Measurements from ENCODE around the gene APBB2. TPM values are rescaled to one million over a fixed set of nuclear protein-coding genes. Genes with fewer than 3 reads are reported as not detected.

APBB2 gene
- total and polyA plus RNA-seq, 2 experiments from 2014 or later, result 35.8 to 74.8 TPM

DNA sequence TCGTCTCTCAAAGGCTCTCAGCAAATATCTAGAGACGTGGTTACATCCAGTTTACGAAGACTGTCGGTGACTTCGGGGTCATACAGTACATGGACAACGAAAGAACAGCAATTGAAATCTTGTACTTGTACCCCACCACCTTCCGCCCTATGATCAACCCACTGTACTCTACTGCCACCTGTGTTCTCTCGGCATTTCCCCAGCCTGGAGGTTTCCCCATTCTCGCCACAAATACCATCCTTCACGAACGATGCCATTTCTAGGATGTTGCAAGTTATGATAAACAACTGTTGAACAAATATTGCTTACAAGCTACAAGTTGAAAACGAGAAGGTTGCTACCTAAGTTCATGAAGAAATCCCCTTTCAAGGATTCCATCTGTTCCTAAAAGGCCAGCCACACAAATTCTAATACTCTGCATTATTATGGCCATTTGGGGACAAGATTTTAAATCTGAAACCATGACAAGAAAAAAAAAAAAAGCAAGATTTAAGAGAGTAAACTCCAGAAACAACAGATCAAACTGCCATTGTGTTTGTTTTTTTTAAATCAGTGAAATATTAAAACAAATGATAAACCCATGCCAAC is 1.6 kb downstream of the APBB2 start:
- Mint-ChIP-seq H3K36me3 (ENCODE audit: low read depth) (no peaks in the 10 kb centered on the region), H3K27ac (no peak overlapping the region), H3K4me1 (peaks cover 46% of the 10 kb centered on the region), H3K9me3 (no peaks in the 10 kb centered on the region), H3K27me3 (ENCODE audit: insufficient read depth, low read depth, poor library complexity) (peaks cover 27% of the 10 kb centered on the region), H3K4me3 (peak overlapping the region; percentile 88)
- TF ChIP-seq, protein P1, sequence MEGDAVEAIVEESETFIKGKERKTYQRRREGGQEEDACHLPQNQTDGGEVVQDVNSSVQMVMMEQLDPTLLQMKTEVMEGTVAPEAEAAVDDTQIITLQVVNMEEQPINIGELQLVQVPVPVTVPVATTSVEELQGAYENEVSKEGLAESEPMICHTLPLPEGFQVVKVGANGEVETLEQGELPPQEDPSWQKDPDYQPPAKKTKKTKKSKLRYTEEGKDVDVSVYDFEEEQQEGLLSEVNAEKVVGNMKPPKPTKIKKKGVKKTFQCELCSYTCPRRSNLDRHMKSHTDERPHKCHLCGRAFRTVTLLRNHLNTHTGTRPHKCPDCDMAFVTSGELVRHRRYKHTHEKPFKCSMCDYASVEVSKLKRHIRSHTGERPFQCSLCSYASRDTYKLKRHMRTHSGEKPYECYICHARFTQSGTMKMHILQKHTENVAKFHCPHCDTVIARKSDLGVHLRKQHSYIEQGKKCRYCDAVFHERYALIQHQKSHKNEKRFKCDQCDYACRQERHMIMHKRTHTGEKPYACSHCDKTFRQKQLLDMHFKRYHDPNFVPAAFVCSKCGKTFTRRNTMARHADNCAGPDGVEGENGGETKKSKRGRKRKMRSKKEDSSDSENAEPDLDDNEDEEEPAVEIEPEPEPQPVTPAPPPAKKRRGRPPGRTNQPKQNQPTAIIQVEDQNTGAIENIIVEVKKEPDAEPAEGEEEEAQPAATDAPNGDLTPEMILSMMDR (conservative IDR thresholded peaks at IDR 0.05; ENCODE audit: low read depth in 2 of 2), result peak; percentile 63 to 90
- TF ChIP-seq ZNF331 (CRISPR knock-in tag; IDR thresholded peaks at IDR 0.05; ENCODE audit: low read depth), result no peak
- H3K4me2 ChIP-seq, result peak overlapping the region; percentile 87
- no peaks in the 10 kb centered on the region for H3K9me2 ChIP-seq (ENCODE audit: insufficient read depth)
- no peak overlapping the region for H3K27ac ChIP-seq (ENCODE audit: low read depth)
- no peak overlapping the region for H2AFZ ChIP-seq
- H3K79me2 ChIP-seq (replicated peaks; ENCODE audit: insufficient read depth), result peaks cover 60% of the 10 kb centered on the region
- peak overlapping the region; percentile 89 for H3K4me3 ChIP-seq
- peaks cover 22% of the 10 kb centered on the region for H4K20me1 ChIP-seq (replicated peaks; ENCODE audit: insufficient read depth)
- H3K4me1 ChIP-seq (ENCODE audit: insufficient read depth), result peaks cover 44% of the 10 kb centered on the region
- peaks cover 13% of the 10 kb centered on the region; the same call in 1 of the 2 replicates for H3K27me3 ChIP-seq (ENCODE audit: insufficient read depth)
- peaks cover 15% of the 10 kb centered on the region; the same call in 1 of the 2 replicates for H3F3A ChIP-seq (replicated peaks; ENCODE audit: low read depth)
- ATAC-seq (no peak), DNase-seq (ENCODE audit: low spot score) (peak; percentile 57)
- H3K36me3 ChIP-seq (ENCODE audit: insufficient read depth), result no peaks in the 10 kb centered on the region

DNA sequence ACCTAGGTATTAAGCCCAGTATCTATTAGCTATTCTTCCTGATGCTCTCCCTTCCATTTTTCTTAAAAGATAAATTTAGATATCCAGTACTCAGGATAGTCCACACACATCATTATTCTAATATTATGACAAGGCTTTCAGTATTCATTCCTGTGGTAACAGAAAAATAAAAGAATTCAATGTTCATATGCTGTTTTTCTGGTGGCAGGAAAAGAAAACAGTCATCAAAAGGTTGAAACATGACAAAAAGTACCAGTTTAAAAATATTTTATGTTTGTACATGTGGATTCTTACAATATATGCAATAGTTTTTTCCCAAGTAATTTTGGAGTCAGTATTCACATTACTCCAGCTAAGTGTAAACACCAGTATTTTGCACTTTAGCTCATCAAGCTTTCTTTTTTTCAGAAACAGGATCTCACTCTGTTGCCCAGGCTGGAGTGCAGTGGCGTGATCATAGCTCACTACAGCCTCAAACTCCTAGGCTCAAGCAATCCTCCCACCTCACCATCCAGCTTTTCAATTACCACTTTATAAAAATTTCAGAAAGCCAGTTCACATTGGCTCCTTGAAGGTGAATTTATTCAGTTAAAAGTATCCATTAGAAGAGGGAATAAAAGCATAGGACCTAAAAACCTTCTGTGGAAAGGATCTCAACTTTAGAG is 2.3 kb downstream of the APBB2 start:
- Histone ChIP-seq H3K4me1 (ENCODE audit: insufficient read depth) (peaks cover 39% of the 10 kb centered on the region), H3K27ac (ENCODE audit: low read depth) (no peak overlapping the region), H3K79me2 (replicated peaks; ENCODE audit: insufficient read depth) (peaks cover 66% of the 10 kb centered on the region), H3F3A (replicated peaks; ENCODE audit: low read depth) (peaks cover 15% of the 10 kb centered on the region; the same call in 1 of the 2 replicates), H3K27me3 (ENCODE audit: insufficient read depth) (peaks cover 13% of the 10 kb centered on the region; the same call in 1 of the 2 replicates), H3K9me2 (ENCODE audit: insufficient read depth) (no peaks in the 10 kb centered on the region), H3K4me3 (peak overlapping the region; percentile 89; the same call in 1 of the 2 replicates), H4K20me1 (replicated peaks; ENCODE audit: insufficient read depth) (peaks cover 29% of the 10 kb centered on the region), H2AFZ (no peak overlapping the region), H3K36me3 (ENCODE audit: insufficient read depth) (no peaks in the 10 kb centered on the region), H3K4me2 (peak overlapping the region; percentile 87; the same call in 1 of the 2 replicates)
- peak overlapping the region; percentile 88 for H3K4me3 Mint-ChIP-seq
- no peaks in the 10 kb centered on the region; the same call in 2 of the 3 replicates for H3K36me3 Mint-ChIP-seq (ENCODE audit: low read depth)
- H3K27me3 Mint-ChIP-seq (ENCODE audit: insufficient read depth, low read depth, poor library complexity), result peaks cover 24% of the 10 kb centered on the region
- peaks cover 42% of the 10 kb centered on the region for H3K4me1 Mint-ChIP-seq
- no peaks in the 10 kb centered on the region for H3K9me3 Mint-ChIP-seq
- ATAC-seq (no peak), DNase-seq (ENCODE audit: low spot score) (no peak)
- no peak overlapping the region for H3K27ac Mint-ChIP-seq
- TF ChIP-seq CREB1 (CRISPR knock-in tag; IDR thresholded peaks at IDR 0.05; ENCODE audit: low read depth) (no peak), EZH2phosphoT487 (IDR thresholded peaks at IDR 0.05; ENCODE audit: unreplicated experiment) (no peak), STAT1 (IDR thresholded peaks at IDR 0.05; ENCODE audit: unreplicated experiment) (no peak)
- TF ChIP-seq, protein P2, sequence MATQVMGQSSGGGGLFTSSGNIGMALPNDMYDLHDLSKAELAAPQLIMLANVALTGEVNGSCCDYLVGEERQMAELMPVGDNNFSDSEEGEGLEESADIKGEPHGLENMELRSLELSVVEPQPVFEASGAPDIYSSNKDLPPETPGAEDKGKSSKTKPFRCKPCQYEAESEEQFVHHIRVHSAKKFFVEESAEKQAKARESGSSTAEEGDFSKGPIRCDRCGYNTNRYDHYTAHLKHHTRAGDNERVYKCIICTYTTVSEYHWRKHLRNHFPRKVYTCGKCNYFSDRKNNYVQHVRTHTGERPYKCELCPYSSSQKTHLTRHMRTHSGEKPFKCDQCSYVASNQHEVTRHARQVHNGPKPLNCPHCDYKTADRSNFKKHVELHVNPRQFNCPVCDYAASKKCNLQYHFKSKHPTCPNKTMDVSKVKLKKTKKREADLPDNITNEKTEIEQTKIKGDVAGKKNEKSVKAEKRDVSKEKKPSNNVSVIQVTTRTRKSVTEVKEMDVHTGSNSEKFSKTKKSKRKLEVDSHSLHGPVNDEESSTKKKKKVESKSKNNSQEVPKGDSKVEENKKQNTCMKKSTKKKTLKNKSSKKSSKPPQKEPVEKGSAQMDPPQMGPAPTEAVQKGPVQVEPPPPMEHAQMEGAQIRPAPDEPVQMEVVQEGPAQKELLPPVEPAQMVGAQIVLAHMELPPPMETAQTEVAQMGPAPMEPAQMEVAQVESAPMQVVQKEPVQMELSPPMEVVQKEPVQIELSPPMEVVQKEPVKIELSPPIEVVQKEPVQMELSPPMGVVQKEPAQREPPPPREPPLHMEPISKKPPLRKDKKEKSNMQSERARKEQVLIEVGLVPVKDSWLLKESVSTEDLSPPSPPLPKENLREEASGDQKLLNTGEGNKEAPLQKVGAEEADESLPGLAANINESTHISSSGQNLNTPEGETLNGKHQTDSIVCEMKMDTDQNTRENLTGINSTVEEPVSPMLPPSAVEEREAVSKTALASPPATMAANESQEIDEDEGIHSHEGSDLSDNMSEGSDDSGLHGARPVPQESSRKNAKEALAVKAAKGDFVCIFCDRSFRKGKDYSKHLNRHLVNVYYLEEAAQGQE (IDR thresholded peaks at IDR 0.05; ENCODE audit: unreplicated experiment), result no peak
- TF ChIP-seq, protein P3, sequence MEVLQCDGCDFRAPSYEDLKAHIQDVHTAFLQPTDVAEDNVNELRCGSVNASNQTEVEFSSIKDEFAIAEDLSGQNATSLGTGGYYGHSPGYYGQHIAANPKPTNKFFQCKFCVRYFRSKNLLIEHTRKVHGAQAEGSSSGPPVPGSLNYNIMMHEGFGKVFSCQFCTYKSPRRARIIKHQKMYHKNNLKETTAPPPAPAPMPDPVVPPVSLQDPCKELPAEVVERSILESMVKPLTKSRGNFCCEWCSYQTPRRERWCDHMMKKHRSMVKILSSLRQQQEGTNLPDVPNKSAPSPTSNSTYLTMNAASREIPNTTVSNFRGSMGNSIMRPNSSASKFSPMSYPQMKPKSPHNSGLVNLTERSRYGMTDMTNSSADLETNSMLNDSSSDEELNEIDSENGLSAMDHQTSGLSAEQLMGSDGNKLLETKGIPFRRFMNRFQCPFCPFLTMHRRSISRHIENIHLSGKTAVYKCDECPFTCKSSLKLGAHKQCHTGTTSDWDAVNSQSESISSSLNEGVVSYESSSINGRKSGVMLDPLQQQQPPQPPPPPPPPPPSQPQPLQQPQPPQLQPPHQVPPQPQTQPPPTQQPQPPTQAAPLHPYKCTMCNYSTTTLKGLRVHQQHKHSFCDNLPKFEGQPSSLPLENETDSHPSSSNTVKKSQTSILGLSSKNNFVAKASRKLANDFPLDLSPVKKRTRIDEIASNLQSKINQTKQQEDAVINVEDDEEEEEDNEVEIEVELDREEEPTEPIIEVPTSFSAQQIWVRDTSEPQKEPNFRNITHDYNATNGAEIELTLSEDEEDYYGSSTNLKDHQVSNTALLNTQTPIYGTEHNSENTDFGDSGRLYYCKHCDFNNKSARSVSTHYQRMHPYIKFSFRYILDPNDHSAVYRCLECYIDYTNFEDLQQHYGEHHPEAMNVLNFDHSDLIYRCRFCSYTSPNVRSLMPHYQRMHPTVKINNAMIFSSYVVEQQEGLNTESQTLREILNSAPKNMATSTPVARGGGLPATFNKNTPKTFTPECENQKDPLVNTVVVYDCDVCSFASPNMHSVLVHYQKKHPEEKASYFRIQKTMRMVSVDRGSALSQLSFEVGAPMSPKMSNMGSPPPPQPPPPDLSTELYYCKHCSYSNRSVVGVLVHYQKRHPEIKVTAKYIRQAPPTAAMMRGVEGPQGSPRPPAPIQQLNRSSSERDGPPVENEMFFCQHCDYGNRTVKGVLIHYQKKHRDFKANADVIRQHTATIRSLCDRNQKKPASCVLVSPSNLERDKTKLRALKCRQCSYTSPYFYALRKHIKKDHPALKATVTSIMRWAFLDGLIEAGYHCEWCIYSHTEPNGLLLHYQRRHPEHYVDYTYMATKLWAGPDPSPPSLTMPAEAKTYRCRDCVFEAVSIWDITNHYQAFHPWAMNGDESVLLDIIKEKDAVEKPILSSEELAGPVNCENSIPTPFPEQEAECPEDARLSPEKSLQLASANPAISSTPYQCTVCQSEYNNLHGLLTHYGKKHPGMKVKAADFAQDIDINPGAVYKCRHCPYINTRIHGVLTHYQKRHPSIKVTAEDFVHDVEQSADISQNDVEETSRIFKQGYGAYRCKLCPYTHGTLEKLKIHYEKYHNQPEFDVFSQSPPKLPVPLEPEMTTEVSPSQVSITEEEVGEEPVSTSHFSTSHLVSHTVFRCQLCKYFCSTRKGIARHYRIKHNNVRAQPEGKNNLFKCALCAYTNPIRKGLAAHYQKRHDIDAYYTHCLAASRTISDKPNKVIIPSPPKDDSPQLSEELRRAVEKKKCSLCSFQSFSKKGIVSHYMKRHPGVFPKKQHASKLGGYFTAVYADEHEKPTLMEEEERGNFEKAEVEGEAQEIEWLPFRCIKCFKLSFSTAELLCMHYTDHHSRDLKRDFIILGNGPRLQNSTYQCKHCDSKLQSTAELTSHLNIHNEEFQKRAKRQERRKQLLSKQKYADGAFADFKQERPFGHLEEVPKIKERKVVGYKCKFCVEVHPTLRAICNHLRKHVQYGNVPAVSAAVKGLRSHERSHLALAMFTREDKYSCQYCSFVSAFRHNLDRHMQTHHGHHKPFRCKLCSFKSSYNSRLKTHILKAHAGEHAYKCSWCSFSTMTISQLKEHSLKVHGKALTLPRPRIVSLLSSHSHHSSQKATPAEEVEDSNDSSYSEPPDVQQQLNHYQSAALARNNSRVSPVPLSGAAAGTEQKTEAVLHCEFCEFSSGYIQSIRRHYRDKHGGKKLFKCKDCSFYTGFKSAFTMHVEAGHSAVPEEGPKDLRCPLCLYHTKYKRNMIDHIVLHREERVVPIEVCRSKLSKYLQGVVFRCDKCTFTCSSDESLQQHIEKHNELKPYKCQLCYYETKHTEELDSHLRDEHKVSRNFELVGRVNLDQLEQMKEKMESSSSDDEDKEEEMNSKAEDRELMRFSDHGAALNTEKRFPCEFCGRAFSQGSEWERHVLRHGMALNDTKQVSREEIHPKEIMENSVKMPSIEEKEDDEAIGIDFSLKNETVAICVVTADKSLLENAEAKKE (CRISPR knock-in tag; IDR thresholded peaks at IDR 0.05), result no peak
